T-cell (primary cell): ENCODE results near the gene OR6S1. TPM values are rescaled to one million over a fixed set of nuclear protein-coding genes. Genes with fewer than 3 reads are reported as not detected.
A peak's percentile ranks its signal among the peaks of the same experiment; 100 is the strongest.

Experiments used
- ATAC-seq, 4 experiments: fragments of 200-7000 bp in 3 of 4; fragments of 150-1000 bp in 1 of 4; cut with Tn5 transposase; replicated peaks in 1 of 4; 1 replicate in 3 of 4; 2 replicates in 1 of 4; pipeline ENCODE4 v1.10.0; 2021; ENCODE audit warnings: moderate library complexity in 3 of 4, mild to moderate bottlenecking in 2 of 4, moderate number of reproducible peaks in 1 of 4
- CTCF ChIA-PET, 2 donors: fragments of 300-600 bp; sonication (Branson Sonifier 250); formaldehyde crosslinking; loops; one replicate each; lab custom pipeline; 2022; ENCODE audit warnings: antibody characterized with exemption in 2 of 2; lab: Charles Lee
- POLR2A ChIA-PET, 2 donors: fragments of 300-600 bp; sonication (Branson Sonifier 250); formaldehyde crosslinking; loops; one replicate each; lab custom pipeline; 2022; ENCODE audit warnings: antibody characterized with exemption in 2 of 2; lab: Charles Lee
- DNase-seq, 35 experiments: peaks; one replicate each; pipeline versions ENCODE4 v3.0.0 to v3.0.0-alpha.2; 2013 to 2023
- H3K27ac ChIP-seq: one replicate; pipeline ENCODE4 v1.5.1; 2013; ENCODE audit warnings: low read length
- H3K27me3 ChIP-seq, 2 experiments: replicated peaks in 1 of 2; 1 replicate in 1 of 2; 2 replicates in 1 of 2; pipeline versions ENCODE4 v1.6.1 to v1.7.0; 2013; ENCODE audit warnings: low read length in 1 of 2, mixed read lengths in 1 of 2; ENCODE audit not compliant: control insufficient read depth in 2 of 2, insufficient read depth in 2 of 2; ENCODE audit errors: extremely low read depth in 1 of 2
- H3K36me3 ChIP-seq, 2 donors: 1 replicate in 1 of 2; 2 replicates in 1 of 2; pipeline versions ENCODE4 v1.6.1 to v1.7.0; 2013; ENCODE audit warnings: low read length in 1 of 2; ENCODE audit not compliant: control insufficient read depth in 2 of 2, insufficient read depth in 1 of 2; ENCODE audit errors: extremely low read depth in 1 of 2
- H3K4me1 ChIP-seq, 2 experiments: 1 replicate in 1 of 2; 2 replicates in 1 of 2; pipeline versions ENCODE4 v1.6.1 to v1.7.0; 2013; ENCODE audit warnings: low read length in 2 of 2, mixed read lengths in 1 of 2; ENCODE audit not compliant: insufficient read depth in 2 of 2, control insufficient read depth in 1 of 2; ENCODE audit errors: extremely low read depth in 1 of 2
- H3K4me3 ChIP-seq, 2 donors: 1 replicate in 1 of 2; 2 replicates in 1 of 2; pipeline versions ENCODE4 v1.5.1 to v1.7.0; 2013; ENCODE audit warnings: mild to moderate bottlenecking in 2 of 2, low read length in 1 of 2, moderate library complexity in 1 of 2; ENCODE audit not compliant: control insufficient read depth in 1 of 2; ENCODE audit errors: extremely low read depth in 1 of 2
- H3K9me3 ChIP-seq: 2 replicates; pipeline ENCODE4 v1.7.0; 2013
- H3K27ac Mint-ChIP-seq, 2 donors: one replicate each; pipeline ENCODE4 v1.8.0; 2020 to 2021; ENCODE audit warnings: mild to moderate bottlenecking in 2 of 2, mixed read lengths in 2 of 2
- H3K27me3 Mint-ChIP-seq, 2 donors: one replicate each; pipeline ENCODE4 v1.8.0; 2021 to 2022; ENCODE audit warnings: mixed read lengths in 2 of 2
- H3K36me3 Mint-ChIP-seq: one replicate; pipeline ENCODE4 v1.8.0; 2021; ENCODE audit warnings: mixed read lengths
- H3K4me1 Mint-ChIP-seq, 3 donors: one replicate each; pipeline ENCODE4 v1.8.0; 2020 to 2022; ENCODE audit warnings: mixed read lengths in 3 of 3, mild to moderate bottlenecking in 1 of 3
- H3K4me3 Mint-ChIP-seq, 3 donors: one replicate each; pipeline ENCODE4 v1.8.0; 2020 to 2022; ENCODE audit warnings: mild to moderate bottlenecking in 3 of 3, mixed read lengths in 3 of 3, moderate library complexity in 3 of 3
- H3K9me3 Mint-ChIP-seq, 3 donors: one replicate each; pipeline ENCODE4 v1.8.0; 2020 to 2022; ENCODE audit warnings: mixed read lengths in 3 of 3
- WGBS: methylation state at CpG from one replicate; pipeline ENCODE4 v1.1.5; 2013; ENCODE audit warnings: missing lambda C conversion rate; ENCODE audit not compliant: insufficient coverage; 5-methylcytosine and 5-hydroxymethylcytosine counted together
- total RNA-seq, 35 experiments: library from RNA in 6 of 35; stranded (reverse) in 6 of 35; fragments of 120-200 nt in 1 of 35; gene quantifications; one replicate each; pipeline versions ENCODE4 v1.2.1 to v1.2.4 and lab custom pipeline; 2013 to 2026

OR6S1 gene
- total RNA-seq, 5 donors from 2014 or later (not counting 1 experiment from before 2014, with no cell fraction given) = not detected

DNA sequence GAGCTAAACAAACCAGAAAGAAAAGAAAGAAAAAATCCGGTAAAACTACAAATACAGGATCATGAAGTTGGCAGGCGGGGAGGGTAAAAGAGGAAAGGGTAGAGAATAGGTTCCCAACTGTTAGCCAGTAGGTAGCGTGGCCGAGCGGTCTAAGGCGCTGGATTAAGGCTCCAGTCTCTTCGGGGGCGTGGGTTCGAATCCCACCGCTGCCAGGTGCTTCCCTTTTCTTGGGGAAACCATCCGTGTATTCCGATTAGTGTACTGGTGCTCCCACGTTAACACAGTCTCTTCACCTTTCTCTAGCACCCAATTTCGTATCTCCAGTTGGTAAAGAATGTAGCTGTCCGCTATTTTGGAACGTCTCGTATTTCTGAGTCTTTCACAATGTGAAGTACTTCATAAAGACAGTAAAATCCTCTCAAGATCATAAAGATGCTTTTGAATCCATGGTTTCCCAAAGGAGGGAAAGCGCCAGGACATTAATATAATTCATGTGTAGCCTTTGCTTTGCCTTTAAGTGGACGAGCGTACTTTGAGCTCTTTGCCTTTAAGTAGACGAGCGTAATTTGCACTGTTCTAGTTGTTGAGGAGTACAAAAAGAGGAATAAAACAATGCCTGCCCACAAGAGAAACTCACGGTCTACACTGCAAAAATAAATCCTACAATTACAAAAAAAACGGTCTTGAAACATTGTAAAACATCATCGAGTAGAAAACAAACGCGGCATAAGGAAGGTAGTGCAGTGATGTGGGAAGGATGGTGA is 31.3 kb downstream of the OR6S1 start:
- H3K27me3 Mint-ChIP-seq = no peaks in the 10 kb centered on the region
- Histone ChIP-seq H3K27ac (peak overlapping the region; percentile 30), H3K4me1 (peaks cover 19 to 27% of the 10 kb centered on the region in 2 experiments), H3K36me3 (no peaks in the 10 kb centered on the region), H3K27me3 (no peaks in the 10 kb centered on the region), H3K4me3 (peak overlapping the region; percentile 67 to 95), H3K9me3 (no peaks in the 10 kb centered on the region)
- no peak overlapping the region for H3K27ac Mint-ChIP-seq
- peak in 33 of 35 experiments; percentile 36 to 82 (median 57) for DNase-seq
- no peaks in the 10 kb centered on the region for H3K9me3 Mint-ChIP-seq
- peaks cover 0 to 5% (median 1%) of the 10 kb centered on the region in 3 donors for H3K4me1 Mint-ChIP-seq
- no peaks in the 10 kb centered on the region for H3K36me3 Mint-ChIP-seq
- CTCF ChIA-PET = interaction anchor here (0.6 to 5.1 kb wide), 24 partner anchors 10 to 304 kb away, joined by 3 to 69 read pairs (median 4); partner anchors contain the start of genes PARP2 (in 2 of the 2), PIP4P1 (in 1 of the 2) and TTC5 (in 1 of the 2)
- WGBS = 3% methylated on average over 11 of the region's 27 CpGs
- H3K4me3 Mint-ChIP-seq = no peak overlapping the region
- POLR2A ChIA-PET = interaction anchor here in 1 of 2 donors (0.9 kb wide), 1 partner anchor 199 kb away, joined by 3 read pairs; no protein-coding TSS in a partner anchor
- ATAC-seq = peak in 3 of 4 experiments; percentile 12 to 23 (median 19)

- under 1% methylated on average over 29 of the region's 44 CpGs for WGBS
- Mint-ChIP-seq H3K27ac (no peak overlapping the region), H3K36me3 (no peaks in the 10 kb centered on the region), H3K27me3 (no peaks in the 10 kb centered on the region), H3K9me3 (no peaks in the 10 kb centered on the region), H3K4me3 (no peak overlapping the region), H3K4me1 (peaks cover 0 to 1% (median under 1%) of the 10 kb centered on the region in 3 donors)
- ChIA-PET POLR2A (interaction anchor here in 1 of 2 donors (0.9 kb wide), 1 partner anchor 198 kb away, joined by 3 read pairs; no protein-coding TSS in a partner anchor), CTCF (interaction anchor here (0.6 to 5.1 kb wide), 26 partner anchors 10 to 304 kb away, joined by 3 to 69 read pairs (median 4); partner anchors contain the start of genes PARP2 (in 2 of the 2), PIP4P1 (in 1 of the 2) and TTC5 (in 1 of the 2))
- H3K4me1 ChIP-seq = peaks cover 19 to 26% of the 10 kb centered on the region in 2 experiments
- no peaks in the 10 kb centered on the region for H3K27me3 ChIP-seq
- H3K27ac ChIP-seq = no peak overlapping the region
- ATAC-seq = peak; percentile 11 to 32 (median 21)
- peak overlapping the region; percentile 67 to 95 for H3K4me3 ChIP-seq
- DNase-seq = peak in 29 of 35 experiments; percentile 22 to 87 (median 46)
- no peaks in the 10 kb centered on the region for H3K36me3 ChIP-seq
- H3K9me3 ChIP-seq = no peaks in the 10 kb centered on the region
Measured at GRCh38 chr14:20609215-20610001, 32.1 kb downstream of the OR6S1 start.

DNA sequence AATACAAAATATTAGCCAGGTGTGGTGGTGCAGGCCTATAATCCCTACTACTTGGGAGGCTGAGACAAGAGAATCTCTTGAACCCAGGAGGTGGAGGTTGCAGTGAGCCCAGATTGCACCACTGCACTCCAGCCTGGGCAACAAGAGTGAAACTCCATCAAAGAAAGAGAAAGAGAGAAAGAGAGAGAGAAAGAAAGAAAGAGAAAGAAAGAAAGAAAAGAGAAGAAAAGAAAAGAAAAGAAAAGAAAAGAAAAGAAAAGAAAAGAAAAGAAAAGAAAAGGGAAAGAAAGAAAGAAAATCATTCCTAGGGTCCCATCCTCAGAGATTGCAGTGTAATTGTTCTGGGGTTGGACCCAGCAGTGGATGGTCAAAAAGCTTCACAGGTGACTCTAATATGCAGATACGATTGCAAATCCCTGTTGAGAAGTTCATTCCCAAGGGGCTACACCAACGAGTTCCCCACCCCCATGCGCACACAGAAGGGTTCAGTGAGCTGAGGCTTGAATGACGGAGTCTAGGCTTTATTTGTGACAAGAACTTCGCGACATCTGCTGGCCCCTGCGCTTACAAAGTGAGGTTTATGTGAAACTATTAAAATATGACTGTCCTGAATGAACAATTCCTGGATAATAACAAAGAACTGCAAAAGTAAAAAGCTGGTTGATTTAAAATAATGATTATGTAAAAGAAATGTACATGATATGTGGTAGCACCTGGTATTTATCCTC is 32.9 kb downstream of the OR6S1 start:
- DNase-seq = no peak
- H3K27ac Mint-ChIP-seq = no peak overlapping the region
- POLR2A ChIA-PET = no interaction called here
- Histone ChIP-seq H3K4me1 (peaks cover 15 to 19% of the 10 kb centered on the region in 2 experiments), H3K36me3 (no peaks in the 10 kb centered on the region), H3K9me3 (no peaks in the 10 kb centered on the region), H3K27ac (no peak overlapping the region), H3K4me3 (no peak overlapping the region), H3K27me3 (no peaks in the 10 kb centered on the region)
- H3K36me3 Mint-ChIP-seq = no peaks in the 10 kb centered on the region
- 100% methylated on average over 2 of the region's 7 CpGs for WGBS
- no peak overlapping the region for H3K4me3 Mint-ChIP-seq
- no peaks in the 10 kb centered on the region for H3K27me3 Mint-ChIP-seq
- H3K4me1 Mint-ChIP-seq = peaks cover 0 to 1% (median 0%) of the 10 kb centered on the region in 3 donors
- no peak for ATAC-seq
- H3K9me3 Mint-ChIP-seq = no peaks in the 10 kb centered on the region
- CTCF ChIA-PET = interaction anchor here (0.7 to 5.1 kb wide), 10 partner anchors 9 to 282 kb away, joined by 3 to 69 read pairs (median 4); partner anchors contain the start of gene TEP1 (in 1 of the 2)

DNA sequence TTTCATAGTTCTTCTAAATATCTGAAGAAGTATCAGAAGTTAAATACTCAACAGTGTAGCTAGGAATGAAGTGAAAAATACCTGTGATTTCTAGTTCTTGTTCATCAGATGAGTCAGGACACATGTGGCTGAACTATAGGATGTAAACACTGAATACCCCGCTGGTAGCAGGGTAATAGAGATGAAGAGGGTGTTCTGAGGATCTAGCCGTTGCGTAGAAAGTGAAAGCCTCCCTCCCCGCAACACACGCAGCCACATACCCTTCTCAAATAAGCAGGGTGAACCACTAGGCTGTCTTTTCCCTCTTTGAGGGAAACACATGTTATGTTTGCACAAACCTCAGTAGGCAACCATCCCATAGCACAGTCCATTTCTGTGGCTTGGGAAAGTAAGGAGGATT is 33.9 kb downstream of the OR6S1 start:
- H3K9me3 ChIP-seq = no peaks in the 10 kb centered on the region
- ATAC-seq = no peak
- H3K4me1 Mint-ChIP-seq = peaks cover 0 to 1% (median 0%) of the 10 kb centered on the region in 3 donors
- H3K9me3 Mint-ChIP-seq = no peaks in the 10 kb centered on the region
- ChIA-PET CTCF (interaction anchor here (1.1 to 5.1 kb wide), 5 partner anchors 75 to 281 kb away, joined by 4 to 69 read pairs (median 5); partner anchors contain the start of gene TEP1 (in 1 of the 2)), POLR2A (no interaction called here)
- H3K4me3 ChIP-seq = no peak overlapping the region
- no peaks in the 10 kb centered on the region for H3K27me3 Mint-ChIP-seq
- no peaks in the 10 kb centered on the region for H3K36me3 ChIP-seq
- H3K27ac Mint-ChIP-seq = no peak overlapping the region
- no peaks in the 10 kb centered on the region for H3K36me3 Mint-ChIP-seq
- no peak overlapping the region for H3K4me3 Mint-ChIP-seq
- no peaks in the 10 kb centered on the region for H3K27me3 ChIP-seq
- no CpG with 5 or more reads among the region's 5 CpGs for WGBS
- H3K4me1 ChIP-seq = peaks cover 10 to 15% of the 10 kb centered on the region in 2 experiments
- H3K27ac ChIP-seq = no peak overlapping the region
- DNase-seq = no peak

DNA sequence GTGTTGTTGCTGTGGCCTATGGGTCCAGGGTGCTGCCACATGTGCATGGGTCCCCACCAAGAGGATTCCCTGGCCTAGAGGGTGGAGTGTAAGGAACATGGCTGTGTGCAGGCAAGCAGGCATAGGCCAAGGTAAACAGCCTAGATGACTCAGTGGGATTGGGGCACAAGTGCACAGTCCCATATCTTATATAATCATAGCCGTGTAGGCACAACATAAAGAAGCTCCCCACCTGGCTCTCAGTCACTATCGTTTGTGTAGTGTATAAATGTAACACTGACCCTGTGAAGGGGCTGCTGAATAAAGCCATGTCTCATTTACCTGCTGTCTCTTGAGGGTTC is 34.6 kb downstream of the OR6S1 start:
- no peaks in the 10 kb centered on the region for H3K36me3 ChIP-seq
- POLR2A ChIA-PET = no interaction called here
- H3K9me3 ChIP-seq = no peaks in the 10 kb centered on the region
- no peak for DNase-seq
- CTCF ChIA-PET = interaction anchor here (0.6 to 5.1 kb wide), 4 partner anchors 13 to 280 kb away, joined by 5 to 69 read pairs (median 24); no protein-coding TSS in a partner anchor
- Mint-ChIP-seq H3K4me1 (peaks cover 0 to 1% (median 0%) of the 10 kb centered on the region in 3 donors), H3K27me3 (no peaks in the 10 kb centered on the region), H3K36me3 (no peaks in the 10 kb centered on the region), H3K9me3 (no peaks in the 10 kb centered on the region), H3K4me3 (no peak overlapping the region), H3K27ac (no peak overlapping the region)
- peaks cover 10 to 15% of the 10 kb centered on the region in 2 experiments for H3K4me1 ChIP-seq
- H3K27me3 ChIP-seq = no peaks in the 10 kb centered on the region
- no peak for ATAC-seq
- no peak overlapping the region for H3K27ac ChIP-seq
- no CpG with 5 or more reads among the region's 2 CpGs for WGBS
- H3K4me3 ChIP-seq = no peak overlapping the region
